Hindlimb muscle (tissue), 1 donor: ENCODE measurements around the gene CARD10. TPM values are rescaled to one million over a fixed set of nuclear protein-coding genes. Genes with fewer than 3 reads are reported as not detected.
A peak's percentile ranks its signal among the peaks of the same experiment; 100 is the strongest.
"Not testable (repeated sequence)": the region's sequence is repeated elsewhere in the genome, so short reads cannot be mapped to it uniquely, and the experiment has no call there.

ENCODE experiments used
- DNase-seq: peaks from one replicate; pipeline ENCODE4 v3.0.0-alpha.2; 2013
- polyA plus RNA-seq: library from polyadenylated mRNA; unstranded; fragments of 120-200 nt; gene quantifications from one replicate; pipeline ENCODE4 v1.2.1, GENCODE V29; 2013; ENCODE audit not compliant: insufficient read length

The CARD10 gene
- polyA plus RNA-seq, 1 donor = 12.3 TPM

DNA sequence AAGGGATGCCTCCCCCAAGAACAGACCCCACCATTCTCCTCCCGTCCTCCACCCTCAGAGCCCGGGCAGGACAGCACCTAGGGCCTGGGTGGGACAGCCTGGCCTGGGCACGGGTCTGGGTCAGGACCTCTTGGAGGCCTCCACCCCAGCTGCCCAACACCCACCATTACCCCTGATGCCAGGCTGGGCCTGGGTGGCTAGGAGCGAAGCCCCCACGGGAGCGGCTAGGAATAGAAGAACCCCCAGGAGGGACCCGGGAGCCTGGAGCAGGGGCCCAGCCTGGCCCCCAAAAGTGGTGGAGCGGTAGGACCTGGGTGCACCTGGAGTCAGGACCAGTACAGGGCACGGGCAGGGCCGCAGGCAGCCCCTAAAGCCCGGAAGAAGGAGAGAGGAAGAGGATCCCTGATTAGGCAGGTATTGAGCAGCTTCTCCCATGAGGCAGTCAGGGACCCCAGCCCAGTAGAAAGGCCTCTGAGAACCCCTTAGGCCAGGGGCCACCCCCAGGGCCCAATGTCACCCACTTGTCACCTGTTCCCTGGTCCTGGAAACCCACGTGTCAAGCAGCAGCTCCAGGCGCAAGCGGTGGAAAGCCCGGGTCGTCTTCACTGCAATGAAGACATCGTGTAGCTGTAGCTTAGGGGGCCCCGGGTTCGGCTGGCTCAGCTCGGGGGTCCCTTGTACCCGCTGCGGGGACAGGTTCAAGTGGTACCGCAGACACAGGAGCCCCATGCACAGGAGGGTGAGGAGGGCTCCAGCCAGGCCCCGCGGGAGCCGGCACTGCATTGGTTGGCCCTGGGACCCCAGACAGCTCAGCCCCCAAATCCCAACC lies 33.6 kb downstream of the CARD10 start:
- no peak for DNase-seq

GRCh38 chr22:37484480-37485394 lies 34.5 kb downstream of the CARD10 start:
- DNase-seq = peak; percentile 47

DNA sequence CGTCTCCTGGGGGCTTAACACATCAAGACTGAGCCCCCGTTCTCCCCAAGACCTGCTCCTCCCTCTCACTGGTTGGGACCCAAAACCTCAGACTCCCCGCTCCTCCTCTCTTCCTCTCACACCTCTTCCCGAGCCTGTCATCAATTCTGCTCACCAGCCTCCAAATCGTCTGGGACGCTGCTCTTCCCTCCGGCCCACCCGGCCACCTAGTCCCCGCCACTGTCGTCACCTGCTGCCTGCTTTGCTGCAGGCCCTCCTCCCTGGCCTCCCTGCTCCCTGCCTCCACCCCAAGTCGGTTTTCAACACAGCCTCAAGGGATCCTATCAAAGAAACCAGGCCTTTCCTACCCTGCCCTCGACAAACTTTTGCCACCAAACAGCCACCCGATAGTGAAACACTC lies 36.2 kb downstream of the CARD10 start:
- no peak for DNase-seq

GRCh38 chr22:37482244-37482643 lies 37.0 kb downstream of the CARD10 start:
- DNase-seq = no peak

DNA sequence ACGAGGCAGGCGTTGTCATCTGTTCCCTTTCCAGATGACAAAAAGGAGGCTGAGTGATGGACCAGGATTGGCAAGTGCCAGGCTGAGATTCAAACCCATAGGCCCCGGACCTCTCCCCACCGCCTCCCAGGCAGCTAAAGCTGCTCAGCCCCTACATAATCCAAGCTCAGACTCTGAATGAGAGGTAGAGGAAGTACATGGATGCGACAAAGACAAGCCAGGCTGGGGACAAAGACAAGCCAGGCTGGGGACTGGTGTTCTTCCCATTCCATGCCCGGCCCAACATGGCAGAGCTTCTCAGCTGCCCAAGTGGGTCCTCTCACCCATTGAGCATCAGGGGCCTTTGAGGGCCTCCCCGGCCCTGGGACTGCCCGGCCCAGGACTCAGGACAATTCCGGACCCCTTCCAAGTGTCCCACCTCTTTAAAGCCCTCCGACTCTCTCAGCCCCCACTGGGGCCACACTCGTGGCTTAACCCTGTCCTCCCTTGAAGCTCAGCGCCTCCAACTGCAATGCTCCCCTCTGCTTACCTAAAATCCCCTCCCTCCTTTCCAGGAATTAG lies 37.8 kb downstream of the CARD10 start:
- DNase-seq = no peak

- no peak for DNase-seq
Observed at GRCh38 chr22:37480387-37481346, 38.5 kb downstream of the CARD10 start.

DNA sequence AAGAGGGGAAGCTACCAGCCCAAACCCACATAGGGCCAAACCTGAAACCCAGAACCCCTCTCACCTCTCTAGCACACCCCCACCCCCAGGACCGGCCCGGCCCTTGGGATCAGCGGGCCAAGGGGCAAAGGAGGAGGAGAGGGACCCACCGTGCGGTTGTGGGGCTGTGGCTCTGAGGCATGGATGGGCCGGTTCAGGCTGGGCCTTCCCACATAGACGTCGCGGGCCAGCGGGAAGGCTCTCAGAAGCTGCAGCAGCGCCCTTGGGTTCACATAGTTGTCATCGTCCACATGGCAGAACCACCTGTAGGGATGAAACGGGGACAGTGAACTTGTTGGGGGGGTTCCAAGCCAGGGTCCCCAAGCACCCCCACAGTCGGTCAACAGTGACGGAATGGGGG lies 40.0 kb downstream of the CARD10 start:
- DNase-seq = no peak

DNA sequence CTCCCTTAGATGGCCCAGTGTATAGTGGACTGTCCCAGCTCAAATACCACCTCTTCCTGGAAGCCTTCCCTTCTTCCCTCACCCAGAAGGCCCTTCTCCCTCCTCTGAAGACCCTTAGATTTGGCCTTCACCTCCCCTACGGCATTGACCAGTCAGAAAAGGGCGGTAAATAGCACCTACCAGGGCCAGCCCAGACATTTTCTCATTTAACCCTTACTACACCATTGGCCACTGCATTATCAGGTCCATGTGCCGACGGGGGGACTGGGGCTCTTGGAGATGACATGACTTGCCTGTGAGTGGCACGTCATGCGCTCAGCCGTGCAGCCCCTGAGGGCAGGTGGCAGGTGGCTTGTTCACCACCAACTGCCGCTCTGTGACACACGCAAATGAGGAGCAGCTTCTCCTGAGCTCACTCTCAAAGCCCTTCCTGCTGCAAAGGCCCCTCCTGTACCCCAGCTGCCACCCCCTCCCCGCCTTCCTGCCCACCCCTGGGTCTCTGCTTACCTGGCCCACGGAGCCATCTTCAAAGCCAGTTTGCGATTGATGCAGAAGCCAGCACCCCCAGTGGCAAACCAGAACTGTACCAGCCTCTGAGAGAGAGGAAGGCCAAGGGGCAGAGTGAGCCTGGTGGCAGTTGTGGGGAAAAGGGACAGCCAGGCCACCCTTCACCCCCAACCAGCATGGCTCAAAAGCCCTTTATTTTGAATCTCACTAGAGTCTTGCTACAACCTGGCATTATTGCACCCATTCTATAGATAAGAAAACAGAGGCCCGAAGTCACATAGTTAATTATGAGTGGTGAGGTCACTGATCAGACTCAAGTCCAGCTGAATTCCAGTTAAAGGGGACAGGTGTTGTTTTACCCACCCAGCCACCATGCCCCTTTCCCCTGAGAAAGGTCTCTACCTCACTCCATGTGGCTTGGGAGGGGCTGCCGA lies 42.6 kb downstream of the CARD10 start:
- no peak for DNase-seq

DNA sequence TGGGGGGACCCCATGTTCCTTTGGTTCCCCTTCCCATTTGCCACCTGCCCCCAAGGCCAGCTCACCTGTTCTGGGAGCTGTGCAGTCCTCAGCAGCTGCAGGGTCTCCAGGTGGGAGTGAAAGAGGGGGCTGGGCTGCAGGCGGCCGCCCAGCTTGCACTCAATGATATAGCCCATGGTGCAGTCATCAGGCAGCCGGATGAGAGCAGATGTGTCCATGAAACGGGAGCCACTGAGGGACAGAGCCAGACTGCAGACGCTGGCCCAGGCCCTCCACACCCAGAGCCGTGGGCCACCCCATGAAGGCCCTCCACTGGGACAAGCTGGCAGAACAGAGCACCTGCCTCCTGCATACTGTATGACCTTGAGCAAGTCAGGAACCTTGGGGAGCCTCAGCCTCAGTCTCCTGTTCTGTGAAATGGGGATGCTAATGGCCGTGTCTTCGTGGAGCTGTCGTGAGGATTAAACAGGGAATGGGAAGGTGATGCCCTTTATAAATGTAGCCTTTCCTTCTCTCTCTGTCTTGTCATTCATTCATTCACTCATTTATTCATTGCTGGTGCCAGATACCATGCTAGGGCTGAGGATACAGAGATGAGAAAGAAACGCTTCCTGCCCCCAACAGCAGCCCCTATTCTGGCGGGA lies 44.6 kb downstream of the CARD10 start:
- no peak for DNase-seq

- DNase-seq = no peak
Observed at GRCh38 chr22:37473437-37473946, 45.7 kb downstream of the CARD10 start.

DNA sequence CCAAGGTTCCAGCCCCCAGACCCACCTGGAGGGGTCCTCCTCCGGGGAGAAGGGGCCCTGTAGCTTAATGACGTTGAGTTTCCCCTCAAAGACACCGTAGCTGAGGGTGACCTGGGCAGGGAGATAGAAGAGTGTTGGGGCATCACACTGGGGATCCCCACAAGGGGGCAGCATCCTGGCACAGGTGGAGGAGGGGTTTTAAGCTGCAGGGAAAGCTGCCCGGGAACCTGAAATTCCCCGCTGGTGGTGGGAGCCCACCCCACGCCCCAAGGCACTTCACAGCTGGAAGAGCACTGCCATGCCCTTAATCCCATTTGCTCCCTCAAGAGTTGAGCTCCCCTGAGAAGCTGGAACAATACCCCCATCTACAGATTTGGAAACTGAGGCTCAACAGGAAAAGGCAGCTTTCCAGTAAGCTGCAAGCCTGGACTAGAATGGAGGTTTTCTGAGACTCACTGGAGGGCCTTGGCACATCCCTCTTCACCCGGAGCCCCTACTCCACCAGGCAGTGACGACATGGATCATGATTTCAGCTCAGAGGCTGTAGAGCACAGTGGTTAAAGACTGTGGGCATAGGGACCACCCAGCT lies 46.7 kb downstream of the CARD10 start:
- no peak for DNase-seq

GRCh38 chr22:37471727-37472417 lies 47.3 kb downstream of the CARD10 start:
- no peak for DNase-seq

DNA sequence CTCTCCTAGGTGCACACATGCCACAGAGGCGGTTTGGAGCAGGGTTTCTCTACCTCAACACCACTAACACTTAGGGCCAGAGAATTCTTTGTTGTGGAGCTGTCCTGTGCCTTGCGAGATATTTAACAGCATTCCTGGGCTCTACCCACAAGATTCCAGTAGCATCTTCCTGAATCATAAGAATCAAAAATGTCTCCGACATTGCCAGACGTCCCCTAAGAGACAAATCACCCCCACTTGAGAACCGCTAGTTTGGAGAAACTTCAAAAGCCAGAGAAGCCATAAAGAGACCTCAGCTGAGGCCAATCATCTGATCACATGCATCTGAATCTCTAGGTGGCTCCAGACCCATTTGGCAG lies 49.1 kb downstream of the CARD10 start:
- no peak for DNase-seq

DNA sequence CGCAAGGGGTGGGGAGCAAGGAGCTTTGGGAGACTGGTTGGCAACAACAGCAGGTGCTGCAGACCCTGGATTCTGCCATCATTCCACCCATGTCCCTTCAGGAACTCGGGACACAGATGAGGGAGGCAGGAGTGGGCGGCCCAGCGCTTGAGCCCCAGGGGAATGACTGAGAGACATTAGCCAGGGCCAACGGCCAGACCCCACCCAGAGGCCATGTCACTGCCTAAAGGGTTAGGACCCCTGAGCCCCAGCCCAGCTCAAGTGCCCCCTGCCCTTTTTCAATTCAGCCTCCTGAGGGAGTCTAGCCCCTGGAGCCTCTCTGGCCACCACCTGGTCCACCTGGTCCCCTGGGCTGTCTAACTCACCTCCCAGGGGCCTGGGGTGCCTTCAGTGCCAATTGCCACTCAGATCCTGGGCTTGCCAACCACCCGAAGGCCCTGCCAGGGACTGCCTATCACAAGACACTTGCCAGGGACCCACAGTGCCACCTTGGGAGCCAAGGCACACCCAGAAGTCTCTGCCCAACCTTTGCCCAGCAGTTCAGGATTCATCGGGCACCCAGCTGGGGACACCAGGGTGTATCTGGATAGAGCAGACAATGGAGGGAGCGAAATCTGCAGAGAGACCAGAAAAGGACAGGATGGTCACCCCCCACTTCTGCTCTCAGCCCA lies 49.7 kb downstream of the CARD10 start:
- no peak for DNase-seq

GRCh38 chr22:37468201-37468695 lies 51.0 kb downstream of the CARD10 start:
- not testable (repeated sequence) for DNase-seq

- no peak for DNase-seq
Observed at GRCh38 chr22:37467391-37467955, 51.7 kb downstream of the CARD10 start.

- peak; percentile 48 for DNase-seq
Observed at GRCh38 chr22:37464181-37464580, 55.0 kb downstream of the CARD10 start.

GRCh38 chr22:37462983-37463382 lies 56.2 kb downstream of the CARD10 start:
- no peak for DNase-seq
